ENCODE measurements around the gene RBBP5.

The RBBP5 gene

DNA sequence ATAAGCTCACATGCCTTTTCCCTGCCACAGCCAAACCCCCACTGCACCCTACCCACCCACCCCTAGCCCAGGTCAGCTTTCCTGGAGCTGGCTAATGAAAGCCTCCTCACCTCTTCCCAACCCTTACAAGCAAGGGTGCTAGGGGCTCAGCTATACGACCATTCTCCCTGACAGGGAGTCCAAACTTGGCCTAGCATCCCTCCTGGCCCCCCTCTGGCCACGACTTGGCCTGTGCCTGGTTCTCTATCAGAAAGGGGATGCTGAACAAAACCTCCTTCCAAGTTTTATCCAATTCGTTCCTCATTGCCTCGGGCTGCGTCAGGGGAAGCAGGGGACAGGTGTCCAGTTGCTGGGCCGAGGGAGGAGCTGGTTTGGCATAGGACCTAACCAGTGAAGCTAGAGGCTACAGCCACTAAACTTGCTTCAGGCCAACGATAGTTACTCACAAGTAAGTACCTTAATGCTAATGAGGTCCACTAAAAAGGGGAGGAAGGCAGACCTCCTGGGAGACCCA, 46.1 kb downstream of the RBBP5 start:
- Histone ChIP-seq H3K27me3 (no peaks in the 10 kb centered on the region), H3K4me3 (ENCODE audit: low read depth, low read length) (no peak overlapping the region), H3K9me3 (no peaks in the 10 kb centered on the region), H3K36me3 (no peaks in the 10 kb centered on the region), H3K4me1 (no peaks in the 10 kb centered on the region)
- TF ChIP-seq, protein P1, sequence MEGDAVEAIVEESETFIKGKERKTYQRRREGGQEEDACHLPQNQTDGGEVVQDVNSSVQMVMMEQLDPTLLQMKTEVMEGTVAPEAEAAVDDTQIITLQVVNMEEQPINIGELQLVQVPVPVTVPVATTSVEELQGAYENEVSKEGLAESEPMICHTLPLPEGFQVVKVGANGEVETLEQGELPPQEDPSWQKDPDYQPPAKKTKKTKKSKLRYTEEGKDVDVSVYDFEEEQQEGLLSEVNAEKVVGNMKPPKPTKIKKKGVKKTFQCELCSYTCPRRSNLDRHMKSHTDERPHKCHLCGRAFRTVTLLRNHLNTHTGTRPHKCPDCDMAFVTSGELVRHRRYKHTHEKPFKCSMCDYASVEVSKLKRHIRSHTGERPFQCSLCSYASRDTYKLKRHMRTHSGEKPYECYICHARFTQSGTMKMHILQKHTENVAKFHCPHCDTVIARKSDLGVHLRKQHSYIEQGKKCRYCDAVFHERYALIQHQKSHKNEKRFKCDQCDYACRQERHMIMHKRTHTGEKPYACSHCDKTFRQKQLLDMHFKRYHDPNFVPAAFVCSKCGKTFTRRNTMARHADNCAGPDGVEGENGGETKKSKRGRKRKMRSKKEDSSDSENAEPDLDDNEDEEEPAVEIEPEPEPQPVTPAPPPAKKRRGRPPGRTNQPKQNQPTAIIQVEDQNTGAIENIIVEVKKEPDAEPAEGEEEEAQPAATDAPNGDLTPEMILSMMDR (IDR thresholded peaks at IDR 0.05; ENCODE audit: low read depth, low read length), result no peak
- no peak for DNase-seq

DNA sequence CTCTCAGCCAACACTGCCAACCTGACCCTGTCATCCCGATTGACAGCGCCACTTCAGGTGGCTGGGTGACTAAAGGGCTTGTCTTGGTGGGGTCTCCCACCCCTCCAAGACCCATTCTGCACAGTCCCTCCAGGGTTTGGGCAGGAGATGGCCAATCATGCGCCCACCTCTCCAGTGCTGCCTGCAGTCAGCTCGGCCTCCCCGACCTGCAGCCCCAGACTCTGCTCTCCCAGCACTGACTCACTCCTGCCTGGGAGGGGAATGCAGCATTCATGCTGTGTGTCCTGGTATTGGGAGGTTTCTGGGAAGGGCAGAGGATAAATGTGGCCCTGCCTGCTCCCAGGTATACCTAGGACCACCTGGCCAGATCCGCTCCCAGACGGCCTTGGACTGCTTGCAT, 47.3 kb downstream of the RBBP5 start:
- DNase-seq, result no peak
- TF ChIP-seq, protein P1 (IDR thresholded peaks at IDR 0.05; ENCODE audit: low read depth, low read length), result no peak
- Histone ChIP-seq H3K4me3 (ENCODE audit: low read depth, low read length) (no peak overlapping the region), H3K27me3 (no peaks in the 10 kb centered on the region), H3K9me3 (no peaks in the 10 kb centered on the region), H3K4me1 (no peaks in the 10 kb centered on the region), H3K36me3 (no peaks in the 10 kb centered on the region)

DNA sequence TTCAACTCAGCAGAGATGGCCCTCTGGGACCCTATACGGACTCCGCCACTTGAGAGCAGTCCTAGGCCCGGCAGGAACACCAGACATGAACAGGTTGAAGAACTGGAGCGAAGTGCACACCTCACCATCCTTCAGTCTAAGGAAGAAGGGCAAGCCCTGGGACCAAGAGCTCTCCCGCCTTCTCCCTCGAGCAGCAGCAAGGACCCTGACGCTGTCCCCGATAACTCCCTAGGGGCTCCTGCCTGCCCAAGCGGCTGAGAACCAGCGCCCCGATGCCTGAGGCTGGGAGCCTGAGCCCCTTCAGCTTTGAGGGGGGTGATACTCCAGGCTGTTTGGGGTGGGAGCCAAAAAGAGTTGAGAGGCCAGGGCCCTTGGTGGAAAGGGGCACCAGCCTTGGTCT, 47.7 kb downstream of the RBBP5 start:
- TF ChIP-seq, protein P1 (IDR thresholded peaks at IDR 0.05; ENCODE audit: low read depth, low read length), result no peak
- Histone ChIP-seq H3K4me3 (ENCODE audit: low read depth, low read length) (no peak overlapping the region), H3K27me3 (no peaks in the 10 kb centered on the region), H3K36me3 (no peaks in the 10 kb centered on the region), H3K9me3 (no peaks in the 10 kb centered on the region), H3K4me1 (no peaks in the 10 kb centered on the region)
- no peak for DNase-seq

DNA sequence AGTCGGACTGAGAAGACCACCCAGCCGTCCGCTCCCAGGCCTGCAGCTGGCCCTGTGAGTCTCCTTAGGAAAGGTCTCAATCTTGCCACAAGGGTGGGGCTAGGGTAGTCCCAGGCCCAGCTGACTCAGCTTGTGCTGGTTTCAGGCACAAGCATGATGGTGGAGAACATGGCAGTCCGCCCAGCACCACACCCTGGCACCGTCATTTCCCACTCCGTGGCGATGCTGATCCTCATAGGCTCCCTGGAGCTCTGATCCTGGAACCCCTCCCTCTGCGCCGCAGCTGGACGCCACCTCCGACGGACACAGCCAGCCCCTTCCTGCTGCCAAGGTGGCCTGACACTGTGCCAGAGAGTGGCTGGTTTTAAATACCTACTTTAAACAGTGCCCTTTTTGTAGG, 48.3 kb downstream of the RBBP5 start:
- Histone ChIP-seq H3K9me3 (no peaks in the 10 kb centered on the region), H3K4me1 (no peaks in the 10 kb centered on the region), H3K27me3 (no peaks in the 10 kb centered on the region), H3K4me3 (ENCODE audit: low read depth, low read length) (no peak overlapping the region), H3K36me3 (no peaks in the 10 kb centered on the region)
- TF ChIP-seq, protein P1 (IDR thresholded peaks at IDR 0.05; ENCODE audit: low read depth, low read length), result no peak
- no peak for DNase-seq

DNA sequence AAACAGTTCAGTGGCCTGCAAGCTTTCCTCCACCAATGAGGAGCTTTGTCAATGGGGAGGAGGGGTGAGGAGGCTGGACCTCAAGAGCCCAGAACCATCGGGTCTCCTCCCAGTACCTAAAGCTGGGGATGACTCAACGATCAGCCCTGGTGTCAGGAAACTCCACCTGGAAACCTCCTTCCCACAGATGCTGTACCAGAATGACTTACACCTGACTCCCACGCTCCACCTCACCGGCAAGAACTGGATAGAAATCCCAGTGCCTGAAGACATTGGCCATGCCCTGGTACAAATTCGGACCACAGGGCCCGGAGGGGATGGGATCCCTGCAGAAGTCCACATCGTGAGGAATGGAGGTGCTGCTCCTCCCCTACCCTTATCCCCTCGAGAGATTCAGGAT, 48.9 kb downstream of the RBBP5 start:
- Histone ChIP-seq H3K27me3 (no peaks in the 10 kb centered on the region), H3K4me1 (no peaks in the 10 kb centered on the region), H3K36me3 (no peaks in the 10 kb centered on the region)

DNA sequence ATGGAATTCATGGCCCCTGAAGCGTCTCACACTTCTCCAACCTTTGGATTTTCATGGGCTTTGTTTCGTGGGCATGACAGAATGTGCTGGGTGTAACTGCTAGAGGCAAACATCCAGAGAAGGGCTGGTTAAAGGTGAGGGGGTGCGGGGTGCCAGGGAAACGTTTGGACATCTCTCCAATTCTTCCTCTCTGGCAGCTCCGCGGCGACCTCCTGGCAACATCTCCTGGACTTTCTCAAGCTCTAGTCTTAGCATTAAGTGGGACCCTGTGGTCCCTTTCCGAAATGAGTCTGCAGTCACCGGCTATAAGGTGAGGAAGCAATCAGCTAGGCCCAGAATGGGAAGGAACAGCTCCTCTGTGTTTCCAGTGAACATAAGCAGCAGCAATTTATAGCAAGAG, 49.5 kb downstream of the RBBP5 start:
- no peak overlapping the region for H3K4me3 ChIP-seq (ENCODE audit: low read depth, low read length)
- no peak for DNase-seq
- no peaks in the 10 kb centered on the region for H3K4me1 ChIP-seq
- TF ChIP-seq, protein P1 (IDR thresholded peaks at IDR 0.05; ENCODE audit: low read depth, low read length), result no peak
- no peaks in the 10 kb centered on the region for H3K9me3 ChIP-seq
- no peaks in the 10 kb centered on the region for H3K36me3 ChIP-seq
- H3K27me3 ChIP-seq, result no peaks in the 10 kb centered on the region

More for the DNA sequence above, 48.9 kb downstream of the RBBP5 start:
- DNase-seq, result no peak
- no peak overlapping the region for H3K4me3 ChIP-seq (ENCODE audit: low read depth, low read length)
- TF ChIP-seq, protein P1 (IDR thresholded peaks at IDR 0.05; ENCODE audit: low read depth, low read length), result no peak
- no peaks in the 10 kb centered on the region for H3K9me3 ChIP-seq
